ENCODE data around the gene PLAGL2. TPM values are rescaled to one million over a fixed set of nuclear protein-coding genes. Genes with fewer than 3 reads are reported as not detected.

Gene PLAGL2, protein sequence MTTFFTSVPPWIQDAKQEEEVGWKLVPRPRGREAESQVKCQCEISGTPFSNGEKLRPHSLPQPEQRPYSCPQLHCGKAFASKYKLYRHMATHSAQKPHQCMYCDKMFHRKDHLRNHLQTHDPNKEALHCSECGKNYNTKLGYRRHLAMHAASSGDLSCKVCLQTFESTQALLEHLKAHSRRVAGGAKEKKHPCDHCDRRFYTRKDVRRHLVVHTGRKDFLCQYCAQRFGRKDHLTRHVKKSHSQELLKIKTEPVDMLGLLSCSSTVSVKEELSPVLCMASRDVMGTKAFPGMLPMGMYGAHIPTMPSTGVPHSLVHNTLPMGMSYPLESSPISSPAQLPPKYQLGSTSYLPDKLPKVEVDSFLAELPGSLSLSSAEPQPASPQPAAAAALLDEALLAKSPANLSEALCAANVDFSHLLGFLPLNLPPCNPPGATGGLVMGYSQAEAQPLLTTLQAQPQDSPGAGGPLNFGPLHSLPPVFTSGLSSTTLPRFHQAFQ
- polyA plus RNA-seq (4.2 to 4.3 TPM (median 4.2 TPM) in 3 replicates), polyA minus RNA-seq (7.6 to 23.4 TPM (median 8.8 TPM) in 3 replicates)
- polyA plus RNA-seq (2011; ENCODE audit: low read depth) = 1.9 TPM
- 6.2 and 6.8 TPM in 2 replicates for polyA plus RNA-seq (2011; cell fraction: cytosol; rRNA removed)
- polyA plus RNA-seq (2011; cell fraction: nucleus; rRNA removed) = 12.8 and 13.4 TPM in 2 replicates
- polyA plus RNA-seq (2012; ENCODE audit: low replicate concordance) = 7.1 and 8.6 TPM in 2 replicates
- polyA minus RNA-seq (2011; cell fraction: cytosol; rRNA and poly(A)+ RNA removed) = 4.8 TPM
- 5.9 and 9.9 TPM in 2 replicates for polyA minus RNA-seq (2011; cell fraction: nucleus; rRNA and poly(A)+ RNA removed)

DNA sequence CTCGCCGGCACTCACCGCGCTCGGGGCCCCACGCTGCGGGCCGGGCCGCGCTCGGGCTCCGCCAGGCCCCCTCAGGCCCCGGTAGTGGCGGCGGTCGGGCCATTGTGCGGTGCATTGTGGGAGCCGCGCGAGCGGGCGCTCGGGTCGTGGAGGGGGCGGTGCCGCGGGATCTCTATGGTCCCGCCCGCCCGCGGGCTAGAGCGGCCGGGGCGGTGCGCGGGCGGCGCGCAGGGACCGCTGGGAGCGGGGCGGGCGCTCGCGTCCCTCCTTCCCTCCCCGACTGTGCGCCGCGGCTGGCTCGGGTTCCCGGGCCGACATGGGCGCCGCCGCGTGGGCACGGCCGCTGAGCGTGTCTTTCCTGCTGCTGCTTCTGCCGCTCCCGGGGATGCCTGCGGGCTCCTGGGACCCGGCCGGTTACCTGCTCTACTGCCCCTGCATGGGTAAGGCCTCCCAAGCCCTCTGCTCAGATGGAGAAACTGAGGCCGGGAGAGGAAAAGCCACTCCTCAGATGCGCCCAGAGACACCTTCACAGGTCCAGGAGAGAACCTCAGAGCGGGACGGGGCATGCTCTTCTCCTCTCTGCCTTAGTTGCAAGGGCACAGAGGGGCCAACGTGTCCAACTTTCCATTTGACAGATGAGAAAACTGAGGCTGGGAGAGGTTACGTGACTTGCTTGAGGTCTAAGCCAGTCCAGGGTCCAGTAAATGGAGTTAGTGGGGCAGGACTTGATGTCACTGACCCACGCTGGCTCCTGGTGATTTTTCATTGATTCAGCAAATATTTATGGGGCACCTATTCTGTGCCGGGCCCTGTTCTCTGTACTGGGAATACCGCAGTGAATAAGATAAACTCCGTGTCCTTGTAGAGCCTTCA is at the start of gene PLAGL2, which contains the start of gene POFUT1:
Gene PLAGL2 (minus strand): TSS at position 118 of the 873 bp plus-strand sequence. CDS start 5,565 bp downstream, outside the sequence.
Gene POFUT1 (plus strand): TSS at position 255 of the 873 bp plus-strand sequence. CDS start 62 bp downstream, at position 317.
- peak within 1 kb of the TSS; percentile 96 for H3K9ac ChIP-seq (ENCODE audit: control insufficient read depth, extremely low read depth, insufficient read depth, low read length)
- peak within 1 kb of the TSS; percentile 95 to 98 (median 98) for H3K4me3 ChIP-seq (ENCODE audit: control insufficient read depth in 2 of 3, extremely low read depth in 1 of 3, insufficient read depth in 2 of 3, low read depth in 1 of 3, low read length in 3 of 3)
- FAIRE-seq (no peak), DNase-seq (ENCODE audit: low read depth, low spot score) (no peak)
- dilution Hi-C loops (cut with MboI; ENCODE audit: extremely low pct_ligation_motif_present, low sequenced_read_pairs) = no loop called here
- no peaks in the 10 kb centered on the region for H4K20me1 ChIP-seq (ENCODE audit: control insufficient read depth, extremely low read depth, insufficient read depth, low read length)
- H3K4me2 ChIP-seq (ENCODE audit: control insufficient read depth, extremely low read depth, insufficient read depth, low read depth, low read length) = peak within 1 kb of the TSS; percentile 95
- no peak for TF ChIP-seq EZH2 (IDR thresholded peaks at IDR 0.05; ENCODE audit: low read length)
- TF ChIP-seq, protein P1, sequence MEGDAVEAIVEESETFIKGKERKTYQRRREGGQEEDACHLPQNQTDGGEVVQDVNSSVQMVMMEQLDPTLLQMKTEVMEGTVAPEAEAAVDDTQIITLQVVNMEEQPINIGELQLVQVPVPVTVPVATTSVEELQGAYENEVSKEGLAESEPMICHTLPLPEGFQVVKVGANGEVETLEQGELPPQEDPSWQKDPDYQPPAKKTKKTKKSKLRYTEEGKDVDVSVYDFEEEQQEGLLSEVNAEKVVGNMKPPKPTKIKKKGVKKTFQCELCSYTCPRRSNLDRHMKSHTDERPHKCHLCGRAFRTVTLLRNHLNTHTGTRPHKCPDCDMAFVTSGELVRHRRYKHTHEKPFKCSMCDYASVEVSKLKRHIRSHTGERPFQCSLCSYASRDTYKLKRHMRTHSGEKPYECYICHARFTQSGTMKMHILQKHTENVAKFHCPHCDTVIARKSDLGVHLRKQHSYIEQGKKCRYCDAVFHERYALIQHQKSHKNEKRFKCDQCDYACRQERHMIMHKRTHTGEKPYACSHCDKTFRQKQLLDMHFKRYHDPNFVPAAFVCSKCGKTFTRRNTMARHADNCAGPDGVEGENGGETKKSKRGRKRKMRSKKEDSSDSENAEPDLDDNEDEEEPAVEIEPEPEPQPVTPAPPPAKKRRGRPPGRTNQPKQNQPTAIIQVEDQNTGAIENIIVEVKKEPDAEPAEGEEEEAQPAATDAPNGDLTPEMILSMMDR (optimal IDR thresholded peaks at IDR 0.05 in 1 of 3, IDR thresholded peaks at IDR 0.05 in 1 of 3, conservative IDR thresholded peaks at IDR 0.05 in 1 of 3; ENCODE audit: extremely low read depth in 1 of 3, insufficient read depth in 2 of 3, low read length in 3 of 3) = peak in 2 of 3 experiments; percentile 27 to 32
- H3K79me2 ChIP-seq (ENCODE audit: control insufficient read depth, insufficient read depth, low read length) = peaks cover 65% of the 10 kb centered on the region
- peak within 1 kb of the TSS; percentile 95 for H3K27ac ChIP-seq (ENCODE audit: control insufficient read depth, insufficient read depth, low read length)
- H2AFZ ChIP-seq (ENCODE audit: control insufficient read depth, low read length) = peak within 1 kb of the TSS; percentile 86
- H3K27me3 ChIP-seq (ENCODE audit: control insufficient read depth, extremely low read depth, insufficient read depth, low read length) = no peaks in the 10 kb centered on the region
- H3K9me1 ChIP-seq (ENCODE audit: control insufficient read depth, extremely low read depth, insufficient read depth, low read length) = no peaks in the 10 kb centered on the region
- H3K9me3 ChIP-seq (ENCODE audit: control insufficient read depth, low read depth, low read length) = no peaks in the 10 kb centered on the region
- H3K4me1 ChIP-seq (ENCODE audit: control insufficient read depth, extremely low read depth, insufficient read depth, low read length) = peaks cover 46% of the 10 kb centered on the region
- H3K36me3 ChIP-seq (ENCODE audit: control insufficient read depth in 2 of 2, extremely low read depth in 1 of 2, insufficient read depth in 2 of 2, low read length in 2 of 2) = peaks cover 6 to 13% of the 10 kb centered on the region in 2 experiments

DNA sequence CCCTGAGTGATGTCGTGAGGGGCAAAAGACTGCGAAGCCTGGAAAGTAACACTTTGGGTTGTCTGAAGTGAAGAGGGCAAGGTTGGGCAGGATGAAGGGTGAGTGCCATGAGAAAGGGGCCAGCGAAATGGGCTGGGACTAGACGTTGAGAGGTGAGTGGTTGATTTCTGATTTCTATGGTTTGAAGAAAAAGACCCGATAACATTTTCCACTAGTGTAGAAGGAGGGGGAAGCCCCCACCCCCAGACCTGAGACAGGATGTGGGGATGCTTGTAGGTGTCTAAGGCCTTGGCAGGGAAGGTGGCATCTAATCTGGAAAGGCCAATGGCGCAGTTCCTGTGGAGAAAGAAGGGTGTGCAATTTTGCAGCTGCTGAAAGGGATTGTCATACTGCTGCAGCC is 44.6 kb upstream of the PLAGL2 start:
- H3K79me2 ChIP-seq (ENCODE audit: control insufficient read depth, insufficient read depth, low read length) = no peaks in the 10 kb centered on the region
- no peaks in the 10 kb centered on the region for H3K9me1 ChIP-seq (ENCODE audit: control insufficient read depth, extremely low read depth, insufficient read depth, low read length)
- H3K9me3 ChIP-seq (ENCODE audit: control insufficient read depth, low read depth, low read length) = no peaks in the 10 kb centered on the region
- DNase-seq (ENCODE audit: low read depth, low spot score) (no peak), FAIRE-seq (no peak)
- no peak overlapping the region for H2AFZ ChIP-seq (ENCODE audit: control insufficient read depth, low read length)
- no peak overlapping the region for H3K4me3 ChIP-seq (ENCODE audit: control insufficient read depth in 2 of 3, extremely low read depth in 1 of 3, insufficient read depth in 2 of 3, low read depth in 1 of 3, low read length in 3 of 3)
- H3K27ac ChIP-seq (ENCODE audit: control insufficient read depth, insufficient read depth, low read length) = no peak overlapping the region
- TF ChIP-seq, protein P1 (optimal IDR thresholded peaks at IDR 0.05 in 1 of 3, IDR thresholded peaks at IDR 0.05 in 1 of 3, conservative IDR thresholded peaks at IDR 0.05 in 1 of 3; ENCODE audit: extremely low read depth in 1 of 3, insufficient read depth in 2 of 3, low read length in 3 of 3) = no peak
- no peak for TF ChIP-seq EZH2 (IDR thresholded peaks at IDR 0.05; ENCODE audit: low read length)
- dilution Hi-C loops (cut with MboI; ENCODE audit: extremely low pct_ligation_motif_present, low sequenced_read_pairs) = no loop called here
- no peak overlapping the region for H3K4me2 ChIP-seq (ENCODE audit: control insufficient read depth, extremely low read depth, insufficient read depth, low read depth, low read length)
- H3K36me3 ChIP-seq (ENCODE audit: control insufficient read depth in 2 of 2, extremely low read depth in 1 of 2, insufficient read depth in 2 of 2, low read length in 2 of 2) = no peaks in the 10 kb centered on the region
- no peaks in the 10 kb centered on the region for H3K27me3 ChIP-seq (ENCODE audit: control insufficient read depth, extremely low read depth, insufficient read depth, low read length)
- H3K9ac ChIP-seq (ENCODE audit: control insufficient read depth, extremely low read depth, insufficient read depth, low read length) = no peak overlapping the region
- H3K4me1 ChIP-seq (ENCODE audit: control insufficient read depth, extremely low read depth, insufficient read depth, low read length) = no peaks in the 10 kb centered on the region
- no peaks in the 10 kb centered on the region for H4K20me1 ChIP-seq (ENCODE audit: control insufficient read depth, extremely low read depth, insufficient read depth, low read length)
